Measurements from ENCODE around the gene ACAP2. TPM values are rescaled to one million over a fixed set of nuclear protein-coding genes. Genes with fewer than 3 reads are reported as not detected.

ACAP2 gene
- polyA plus RNA-seq, 3 donors, result 41.5 to 96.5 (median 71.6) TPM

GRCh38 chr3:195441476-195441991, 1.3 kb downstream of the ACAP2 start:
- Histone ChIP-seq H3K4me2 (replicated peaks; ENCODE audit: extremely low read depth, low read length, poor library complexity, severe bottlenecking) (peak overlapping the region; percentile 91), H3K36me3 (replicated peaks in 1 of 2; ENCODE audit: control insufficient read depth in 1 of 2, insufficient read depth in 2 of 2, low read length in 2 of 2) (no peaks in the 10 kb centered on the region), H4K20me1 (ENCODE audit: insufficient read depth, low read length) (peaks cover 60% of the 10 kb centered on the region), H3K27me3 (ENCODE audit: control insufficient read depth in 2 of 2, insufficient read depth in 2 of 2, low read length in 2 of 2) (no peaks in the 10 kb centered on the region), H3K79me2 (ENCODE audit: insufficient read depth, low read length) (peaks cover 70% of the 10 kb centered on the region), H3K4me3 (replicated peaks in 1 of 3; ENCODE audit: low read depth in 2 of 3, low read length in 3 of 3) (peak overlapping the region; percentile 85 to 95 (median 87)), H3K9ac (ENCODE audit: insufficient read depth, low read length, poor library complexity, severe bottlenecking) (peak overlapping the region; percentile 98), H3K4me1 (ENCODE audit: control insufficient read depth in 1 of 2, insufficient read depth in 2 of 2, low read length in 2 of 2) (peaks cover 50 to 63% of the 10 kb centered on the region in 2 donors), H2AFZ (ENCODE audit: insufficient read depth, low read depth, low read length, poor library complexity, severe bottlenecking) (peak overlapping the region; percentile 78), H3K27ac (ENCODE audit: low read depth in 1 of 2, low read length in 2 of 2) (peak overlapping the region; percentile 95), H3K9me3 (replicated peaks in 1 of 2; ENCODE audit: control insufficient read depth in 1 of 2, insufficient read depth in 1 of 2, low read length in 2 of 2) (no peaks in the 10 kb centered on the region)
- TF ChIP-seq, protein P1, sequence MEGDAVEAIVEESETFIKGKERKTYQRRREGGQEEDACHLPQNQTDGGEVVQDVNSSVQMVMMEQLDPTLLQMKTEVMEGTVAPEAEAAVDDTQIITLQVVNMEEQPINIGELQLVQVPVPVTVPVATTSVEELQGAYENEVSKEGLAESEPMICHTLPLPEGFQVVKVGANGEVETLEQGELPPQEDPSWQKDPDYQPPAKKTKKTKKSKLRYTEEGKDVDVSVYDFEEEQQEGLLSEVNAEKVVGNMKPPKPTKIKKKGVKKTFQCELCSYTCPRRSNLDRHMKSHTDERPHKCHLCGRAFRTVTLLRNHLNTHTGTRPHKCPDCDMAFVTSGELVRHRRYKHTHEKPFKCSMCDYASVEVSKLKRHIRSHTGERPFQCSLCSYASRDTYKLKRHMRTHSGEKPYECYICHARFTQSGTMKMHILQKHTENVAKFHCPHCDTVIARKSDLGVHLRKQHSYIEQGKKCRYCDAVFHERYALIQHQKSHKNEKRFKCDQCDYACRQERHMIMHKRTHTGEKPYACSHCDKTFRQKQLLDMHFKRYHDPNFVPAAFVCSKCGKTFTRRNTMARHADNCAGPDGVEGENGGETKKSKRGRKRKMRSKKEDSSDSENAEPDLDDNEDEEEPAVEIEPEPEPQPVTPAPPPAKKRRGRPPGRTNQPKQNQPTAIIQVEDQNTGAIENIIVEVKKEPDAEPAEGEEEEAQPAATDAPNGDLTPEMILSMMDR (IDR thresholded peaks at IDR 0.05), result no peak
- H3K9me3 Mint-ChIP-seq, result no peaks in the 10 kb centered on the region
- H3K27me3 Mint-ChIP-seq (ENCODE audit: low read depth in 3 of 3), result no peaks in the 10 kb centered on the region
- H3K4me3 Mint-ChIP-seq, result peak overlapping the region; percentile 90 to 96
- peaks cover 66% of the 10 kb centered on the region for H3K4me1 Mint-ChIP-seq
- H3K36me3 Mint-ChIP-seq, result no peaks in the 10 kb centered on the region
- WGBS (ENCODE audit: insufficient coverage), result under 1% methylated on average over 8 of the region's 13 CpGs
- intact Hi-C loops (cut with micrococcal nuclease), result loop anchor here (5.0 kb wide), 2 partner anchors 101 to 179 kb away; partner anchors contain the start of gene PPP1R2 (in 1 of the 2)
- H3K27ac Mint-ChIP-seq, result peak overlapping the region; percentile 92 to 98 (median 97)
- DNase-seq, result peak in 2 of 3 donors; percentile 17 to 27

GRCh38 chr3:195441051-195441450, 1.8 kb downstream of the ACAP2 start:
- peak overlapping the region; percentile 91 for H3K4me2 ChIP-seq (replicated peaks; ENCODE audit: extremely low read depth, low read length, poor library complexity, severe bottlenecking)
- intact Hi-C loops (cut with micrococcal nuclease), result loop anchor here (5.0 kb wide), 2 partner anchors 101 to 179 kb away; partner anchors contain the start of gene PPP1R2 (in 1 of the 2)
- Mint-ChIP-seq H3K27ac (peak overlapping the region; percentile 92 to 98 (median 97)), H3K4me3 (peak overlapping the region; percentile 90 to 96), H3K4me1 (peaks cover 61% of the 10 kb centered on the region), H3K27me3 (ENCODE audit: low read depth in 3 of 3) (no peaks in the 10 kb centered on the region), H3K9me3 (no peaks in the 10 kb centered on the region), H3K36me3 (no peaks in the 10 kb centered on the region)
- no peaks in the 10 kb centered on the region for H3K27me3 ChIP-seq (ENCODE audit: control insufficient read depth in 2 of 2, insufficient read depth in 2 of 2, low read length in 2 of 2)
- H3K27ac ChIP-seq (ENCODE audit: low read depth in 1 of 2, low read length in 2 of 2), result peak overlapping the region; percentile 95
- H3K4me3 ChIP-seq (replicated peaks in 1 of 3; ENCODE audit: low read depth in 2 of 3, low read length in 3 of 3), result peak overlapping the region; percentile 85 to 95 (median 87)
- TF ChIP-seq, protein P1 (IDR thresholded peaks at IDR 0.05), result no peak
- no peak overlapping the region for H2AFZ ChIP-seq (ENCODE audit: insufficient read depth, low read depth, low read length, poor library complexity, severe bottlenecking)
- peaks cover 65% of the 10 kb centered on the region for H4K20me1 ChIP-seq (ENCODE audit: insufficient read depth, low read length)
- H3K9ac ChIP-seq (ENCODE audit: insufficient read depth, low read length, poor library complexity, severe bottlenecking), result peak overlapping the region; percentile 98
- WGBS (ENCODE audit: insufficient coverage), result 0% methylated on average over 1 of the region's 2 CpGs
- DNase-seq, result no peak
- no peaks in the 10 kb centered on the region for H3K36me3 ChIP-seq (replicated peaks in 1 of 2; ENCODE audit: control insufficient read depth in 1 of 2, insufficient read depth in 2 of 2, low read length in 2 of 2)
- H3K79me2 ChIP-seq (ENCODE audit: insufficient read depth, low read length), result peaks cover 75% of the 10 kb centered on the region
- peaks cover 46 to 59% of the 10 kb centered on the region in 2 donors for H3K4me1 ChIP-seq (ENCODE audit: control insufficient read depth in 1 of 2, insufficient read depth in 2 of 2, low read length in 2 of 2)
- H3K9me3 ChIP-seq (replicated peaks in 1 of 2; ENCODE audit: control insufficient read depth in 1 of 2, insufficient read depth in 1 of 2, low read length in 2 of 2), result no peaks in the 10 kb centered on the region
